WI38 (cell line): ENCODE data around the gene SLC32A1.

Source experiments
- H3K4me3 ChIP-seq: 2 replicates; pipeline ENCODE4 v1.5.1; 2011; ENCODE audit warnings: low read depth, mild to moderate bottlenecking, control low read depth, low read length
- CTCF ChIP-seq: IDR thresholded peaks from 2 replicates; pipeline ENCODE4 v1.5.1; 2012; ENCODE audit warnings: low read depth, mild to moderate bottlenecking, control low read depth, low read length

The SLC32A1 gene

DNA sequence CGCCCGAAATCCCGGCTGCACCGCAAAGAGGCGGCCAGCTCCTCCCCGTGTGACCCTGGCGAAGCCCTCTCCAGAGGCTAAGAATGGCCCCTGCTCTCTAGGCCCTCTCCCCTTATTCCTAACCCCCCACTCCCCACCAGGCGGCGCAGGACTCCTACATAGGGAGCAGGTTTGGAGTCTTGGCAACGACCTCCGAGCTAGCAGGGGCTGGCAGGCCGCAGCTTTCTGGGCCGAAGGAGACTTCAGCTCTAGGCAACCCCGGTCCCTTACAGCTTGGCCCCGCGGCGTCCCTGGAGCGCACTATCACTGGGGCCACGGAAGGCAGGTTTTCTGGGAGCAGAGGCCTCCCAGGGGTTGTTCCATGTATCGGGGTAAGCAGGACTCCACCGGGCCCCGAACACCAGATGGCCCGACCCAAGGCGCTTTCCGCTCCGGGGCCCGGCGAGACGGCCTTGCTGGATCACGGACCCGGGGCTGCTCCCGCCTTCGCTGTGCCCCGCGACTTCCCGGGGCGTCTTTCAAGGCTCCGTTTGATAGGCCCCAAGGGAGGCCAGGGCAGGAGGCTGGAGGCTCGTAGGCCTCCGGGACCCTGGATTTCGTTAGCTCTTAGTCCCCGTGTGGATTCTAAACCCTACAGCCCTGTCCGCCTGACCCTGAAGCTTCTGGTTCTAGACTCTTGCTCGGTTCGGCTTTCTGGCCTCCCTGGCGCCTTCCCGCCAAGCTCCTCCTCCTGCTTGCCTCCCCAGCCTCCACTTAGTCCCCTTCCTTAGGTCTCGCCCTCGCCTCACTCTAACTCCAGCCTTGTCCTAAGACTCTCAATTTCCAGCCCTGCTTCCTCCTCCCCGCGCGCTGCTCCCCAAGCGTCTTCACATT lies 1.9 kb downstream of the SLC32A1 start:
- peak; percentile 64 for TF ChIP-seq CTCF
- H3K4me3 ChIP-seq: no peak overlapping the region

DNA sequence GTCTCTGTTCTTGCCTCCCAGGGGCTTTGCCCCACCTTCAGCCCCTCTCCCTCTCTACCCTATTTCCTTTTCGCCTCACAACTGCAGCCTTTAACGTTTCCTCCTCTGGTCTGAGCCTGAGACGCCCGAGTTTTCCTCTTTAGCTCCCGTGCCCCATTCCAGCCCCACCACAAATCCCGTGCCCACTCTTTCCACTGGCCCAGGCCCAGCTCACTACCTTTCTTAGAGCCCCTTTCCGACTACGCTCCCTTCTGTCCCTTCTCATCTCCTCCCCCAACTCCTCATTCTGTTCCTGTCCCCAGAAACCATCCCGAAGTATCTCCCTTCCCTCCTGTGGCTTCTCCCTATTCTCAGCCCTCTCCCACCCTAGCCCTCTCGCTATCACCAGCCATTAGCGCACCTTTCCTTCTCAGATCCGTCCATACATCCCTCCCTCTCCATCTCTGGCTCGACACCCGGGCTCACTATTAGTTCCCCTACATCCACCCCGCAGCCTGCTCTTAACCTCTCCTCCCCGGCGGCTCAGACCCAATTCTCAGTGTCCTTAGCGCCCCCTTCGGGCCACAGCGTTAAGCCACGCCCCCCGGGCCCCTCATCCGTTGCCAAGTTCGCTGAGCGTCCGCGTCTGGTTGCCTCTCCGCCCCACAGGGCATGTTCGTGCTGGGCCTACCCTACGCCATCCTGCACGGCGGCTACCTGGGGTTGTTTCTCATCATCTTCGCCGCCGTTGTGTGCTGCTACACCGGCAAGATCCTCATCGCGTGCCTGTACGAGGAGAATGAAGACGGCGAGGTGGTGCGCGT lies 2.7 kb downstream of the SLC32A1 start:
- H3K4me3 ChIP-seq: no peak overlapping the region
- TF ChIP-seq CTCF: no peak

DNA sequence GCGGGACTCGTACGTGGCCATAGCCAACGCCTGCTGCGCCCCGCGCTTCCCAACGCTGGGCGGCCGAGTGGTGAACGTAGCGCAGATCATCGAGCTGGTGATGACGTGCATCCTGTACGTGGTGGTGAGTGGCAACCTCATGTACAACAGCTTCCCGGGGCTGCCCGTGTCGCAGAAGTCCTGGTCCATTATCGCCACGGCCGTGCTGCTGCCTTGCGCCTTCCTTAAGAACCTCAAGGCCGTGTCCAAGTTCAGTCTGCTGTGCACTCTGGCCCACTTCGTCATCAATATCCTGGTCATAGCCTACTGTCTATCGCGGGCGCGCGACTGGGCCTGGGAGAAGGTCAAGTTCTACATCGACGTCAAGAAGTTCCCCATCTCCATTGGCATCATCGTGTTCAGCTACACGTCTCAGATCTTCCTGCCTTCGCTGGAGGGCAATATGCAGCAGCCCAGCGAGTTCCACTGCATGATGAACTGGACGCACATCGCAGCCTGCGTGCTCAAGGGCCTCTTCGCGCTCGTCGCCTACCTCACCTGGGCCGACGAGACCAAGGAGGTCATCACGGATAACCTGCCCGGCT lies 3.4 kb downstream of the SLC32A1 start:
- no peak overlapping the region for H3K4me3 ChIP-seq
- TF ChIP-seq CTCF: no peak

DNA sequence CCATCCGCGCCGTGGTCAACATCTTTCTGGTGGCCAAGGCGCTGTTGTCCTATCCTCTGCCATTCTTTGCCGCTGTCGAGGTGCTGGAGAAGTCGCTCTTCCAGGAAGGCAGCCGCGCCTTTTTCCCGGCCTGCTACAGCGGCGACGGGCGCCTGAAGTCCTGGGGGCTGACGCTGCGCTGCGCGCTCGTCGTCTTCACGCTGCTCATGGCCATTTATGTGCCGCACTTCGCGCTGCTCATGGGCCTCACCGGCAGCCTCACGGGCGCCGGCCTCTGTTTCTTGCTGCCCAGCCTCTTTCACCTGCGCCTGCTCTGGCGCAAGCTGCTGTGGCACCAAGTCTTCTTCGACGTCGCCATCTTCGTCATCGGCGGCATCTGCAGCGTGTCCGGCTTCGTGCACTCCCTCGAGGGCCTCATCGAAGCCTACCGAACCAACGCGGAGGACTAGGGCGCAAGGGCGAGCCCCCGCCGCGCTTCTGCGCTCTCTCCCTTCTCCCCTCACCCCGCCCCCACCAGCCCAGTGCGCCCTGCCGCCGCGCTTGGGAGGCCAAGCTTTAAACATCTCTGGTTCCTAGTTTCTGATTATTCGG lies 4.0 kb downstream of the SLC32A1 start:
- H3K4me3 ChIP-seq: no peak overlapping the region
- no peak for TF ChIP-seq CTCF

- TF ChIP-seq CTCF: no peak
- H3K4me3 ChIP-seq: no peak overlapping the region
These were observed 4.8 kb downstream of the SLC32A1 start for GRCh38 chr20:38728911-38729642.

DNA sequence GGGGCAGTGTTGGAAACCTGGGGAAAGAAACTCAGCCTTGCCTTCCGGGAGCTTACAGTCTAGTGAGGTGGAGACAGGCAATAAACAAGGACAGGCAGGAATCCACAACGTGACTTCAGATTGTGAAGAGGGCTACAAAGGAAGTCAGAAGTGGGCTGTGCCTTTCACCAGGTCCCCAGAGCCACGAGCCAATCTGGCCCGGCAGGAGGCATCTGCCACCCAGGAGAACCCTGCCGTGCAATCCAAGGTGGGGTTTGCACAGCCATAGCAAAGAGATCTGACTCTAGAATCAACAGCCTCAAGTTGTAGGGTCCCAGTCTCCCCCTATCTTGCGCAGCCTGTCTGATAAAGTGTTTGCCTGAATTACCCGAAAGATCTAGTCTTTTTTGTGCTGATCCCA lies 5.5 kb downstream of the SLC32A1 start:
- no peak overlapping the region for H3K4me3 ChIP-seq
- TF ChIP-seq CTCF: no peak
